Parathyroid adenoma (tissue), 2 donors: ENCODE results near the gene ZIC5.

Experiments
- H2AFZ ChIP-seq: fragments of 300-600 bp; sonication (generic); one replicate; pipeline ENCODE4 v1.7.0; 2017; ENCODE audit warnings: antibody characterized with exemption, mild to moderate bottlenecking
- H3K27ac ChIP-seq: fragments of 300-600 bp; sonication (generic); one replicate; pipeline ENCODE4 v1.7.0; 2017
- H3K27me3 ChIP-seq: fragments of 300-600 bp; sonication (generic); one replicate; pipeline ENCODE4 v1.7.0; 2017; ENCODE audit warnings: low read length; ENCODE audit not compliant: control insufficient read depth, insufficient read depth
- H3K36me3 ChIP-seq: fragments of 300-600 bp; sonication (generic); one replicate; pipeline ENCODE4 v1.7.0; 2017; ENCODE audit warnings: low read length; ENCODE audit not compliant: control insufficient read depth, insufficient read depth
- H3K4me1 ChIP-seq: fragments of 300-600 bp; sonication (generic); one replicate; pipeline ENCODE4 v1.7.0; 2017; ENCODE audit warnings: control low read depth
- H3K4me2 ChIP-seq: fragments of 300-600 bp; sonication (generic); one replicate; pipeline ENCODE4 v1.7.0; 2017; ENCODE audit warnings: low read length
- H3K4me3 ChIP-seq: fragments of 300-600 bp; sonication (generic); one replicate; pipeline ENCODE4 v1.7.0; 2017; ENCODE audit warnings: low read depth, low read length
- H3K79me2 ChIP-seq: fragments of 300-600 bp; sonication (generic); one replicate; pipeline ENCODE4 v1.7.0; 2017; ENCODE audit warnings: control low read depth
- H3K9ac ChIP-seq: fragments of 300-600 bp; sonication (generic); one replicate; pipeline ENCODE4 v1.7.0; 2017; ENCODE audit warnings: mild to moderate bottlenecking
- H3K9me3 ChIP-seq: fragments of 300-600 bp; sonication (generic); one replicate; pipeline ENCODE4 v1.7.0; 2017; ENCODE audit warnings: low read length; ENCODE audit not compliant: control insufficient read depth
- TF ChIP-seq, protein P1 (sequence below): fragments of 300-600 bp; sonication (generic); IDR thresholded peaks from one replicate; pipeline ENCODE4 v1.7.0; 2017; ENCODE audit warnings: antibody characterized with exemption, mild to moderate bottlenecking
- donor health status: primary hyperparathyroidism.

Gene ZIC5

DNA sequence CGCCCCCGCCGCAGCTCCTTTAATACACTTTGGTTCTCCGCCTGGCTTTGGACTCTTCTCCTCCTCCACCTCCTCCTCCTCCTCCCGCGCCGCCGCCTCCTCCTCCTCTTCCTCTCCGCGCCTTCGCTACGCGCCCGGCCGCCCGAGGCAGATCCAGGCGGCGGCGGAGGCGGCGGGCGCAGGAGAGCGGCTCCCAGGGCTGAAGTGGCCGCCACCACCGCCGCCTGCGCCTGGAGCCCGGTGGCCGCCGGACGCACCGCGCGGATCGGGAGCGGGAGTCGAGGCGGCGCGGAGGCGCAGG lies 10.1 kb upstream of the ZIC5 start, which contains the start of gene ZIC2:
TSS of gene ZIC2 (plus strand) at position 50 of the 301 bp plus-strand sequence. CDS start 281 bp downstream, outside the sequence.
- Histone ChIP-seq H3K4me2 (peak within 1 kb of the TSS; percentile 38), H3K79me2 (no peaks in the 10 kb centered on the region), H3K27ac (no peak within 1 kb of the TSS), H3K27me3 (peaks cover 44% of the 10 kb centered on the region), H3K9ac (no peak within 1 kb of the TSS), H2AFZ (no peak within 1 kb of the TSS), H3K36me3 (no peaks in the 10 kb centered on the region), H3K4me1 (no peaks in the 10 kb centered on the region), H3K9me3 (no peaks in the 10 kb centered on the region), H3K4me3 (no peak within 1 kb of the TSS)
- TF ChIP-seq, protein P1, sequence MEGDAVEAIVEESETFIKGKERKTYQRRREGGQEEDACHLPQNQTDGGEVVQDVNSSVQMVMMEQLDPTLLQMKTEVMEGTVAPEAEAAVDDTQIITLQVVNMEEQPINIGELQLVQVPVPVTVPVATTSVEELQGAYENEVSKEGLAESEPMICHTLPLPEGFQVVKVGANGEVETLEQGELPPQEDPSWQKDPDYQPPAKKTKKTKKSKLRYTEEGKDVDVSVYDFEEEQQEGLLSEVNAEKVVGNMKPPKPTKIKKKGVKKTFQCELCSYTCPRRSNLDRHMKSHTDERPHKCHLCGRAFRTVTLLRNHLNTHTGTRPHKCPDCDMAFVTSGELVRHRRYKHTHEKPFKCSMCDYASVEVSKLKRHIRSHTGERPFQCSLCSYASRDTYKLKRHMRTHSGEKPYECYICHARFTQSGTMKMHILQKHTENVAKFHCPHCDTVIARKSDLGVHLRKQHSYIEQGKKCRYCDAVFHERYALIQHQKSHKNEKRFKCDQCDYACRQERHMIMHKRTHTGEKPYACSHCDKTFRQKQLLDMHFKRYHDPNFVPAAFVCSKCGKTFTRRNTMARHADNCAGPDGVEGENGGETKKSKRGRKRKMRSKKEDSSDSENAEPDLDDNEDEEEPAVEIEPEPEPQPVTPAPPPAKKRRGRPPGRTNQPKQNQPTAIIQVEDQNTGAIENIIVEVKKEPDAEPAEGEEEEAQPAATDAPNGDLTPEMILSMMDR = no peak

GRCh38 chr13:99980824-99981734 lies 9.5 kb upstream of the ZIC5 start:
- H2AFZ ChIP-seq = no peak overlapping the region
- no peak overlapping the region for H3K4me2 ChIP-seq
- no peak overlapping the region for H3K4me3 ChIP-seq
- H3K27me3 ChIP-seq = peaks cover 44% of the 10 kb centered on the region
- no peaks in the 10 kb centered on the region for H3K9me3 ChIP-seq
- no peak overlapping the region for H3K9ac ChIP-seq
- H3K36me3 ChIP-seq = no peaks in the 10 kb centered on the region
- H3K79me2 ChIP-seq = no peaks in the 10 kb centered on the region
- no peak overlapping the region for H3K27ac ChIP-seq
- H3K4me1 ChIP-seq = no peaks in the 10 kb centered on the region
- TF ChIP-seq, protein P1 = no peak

DNA sequence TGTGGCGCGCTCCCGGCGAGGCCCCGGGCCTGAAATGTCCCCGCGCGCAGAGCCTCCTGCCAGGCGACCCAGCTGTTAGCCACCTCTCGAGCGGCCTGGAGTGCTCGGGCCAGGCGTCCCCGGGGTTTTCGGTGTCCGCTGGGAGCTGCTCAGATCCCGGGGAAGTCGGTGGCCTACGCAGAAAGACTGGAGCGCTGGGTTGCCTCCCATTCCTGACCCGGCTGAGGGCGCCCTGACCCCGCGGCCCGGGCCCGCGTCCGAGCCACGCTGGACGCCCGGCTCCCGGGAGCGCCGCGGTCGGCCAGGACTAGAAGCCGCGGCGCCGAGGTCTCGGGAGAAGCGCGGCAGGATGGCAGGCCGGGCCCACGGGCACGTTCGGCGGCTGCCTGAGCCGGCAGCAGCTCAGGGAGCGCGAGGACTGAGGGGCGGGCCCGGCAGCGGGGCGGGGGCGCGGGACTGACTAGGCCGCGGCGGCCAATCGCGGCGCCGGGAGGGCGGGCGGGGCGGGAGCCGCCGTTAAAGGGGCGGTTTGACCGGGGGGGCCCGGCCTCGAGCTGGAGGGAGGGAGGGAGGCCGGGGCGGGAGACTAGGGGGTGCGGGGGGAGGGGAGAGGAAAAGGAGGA lies 8.7 kb upstream of the ZIC5 start:
- no peak overlapping the region for H3K27ac ChIP-seq
- TF ChIP-seq, protein P1 = no peak
- H3K79me2 ChIP-seq = no peaks in the 10 kb centered on the region
- no peak overlapping the region for H3K4me3 ChIP-seq
- no peak overlapping the region for H3K9ac ChIP-seq
- H3K9me3 ChIP-seq = no peaks in the 10 kb centered on the region
- peak overlapping the region; percentile 62 for H3K4me2 ChIP-seq
- peaks cover 42% of the 10 kb centered on the region for H3K27me3 ChIP-seq
- H2AFZ ChIP-seq = no peak overlapping the region
- H3K36me3 ChIP-seq = no peaks in the 10 kb centered on the region
- H3K4me1 ChIP-seq = no peaks in the 10 kb centered on the region

- Histone ChIP-seq H3K9me3 (no peaks in the 10 kb centered on the region), H2AFZ (no peak overlapping the region), H3K79me2 (no peaks in the 10 kb centered on the region), H3K36me3 (no peaks in the 10 kb centered on the region), H3K9ac (no peak overlapping the region), H3K4me1 (no peaks in the 10 kb centered on the region), H3K27ac (no peak overlapping the region), H3K4me2 (peak overlapping the region; percentile 62), H3K4me3 (no peak overlapping the region), H3K27me3 (peaks cover 44% of the 10 kb centered on the region)
- TF ChIP-seq, protein P1 = no peak
Measured at GRCh38 chr13:99979453-99980200, 8.1 kb upstream of the ZIC5 start.
